ENCODE data around the gene PALM.

The PALM gene

DNA sequence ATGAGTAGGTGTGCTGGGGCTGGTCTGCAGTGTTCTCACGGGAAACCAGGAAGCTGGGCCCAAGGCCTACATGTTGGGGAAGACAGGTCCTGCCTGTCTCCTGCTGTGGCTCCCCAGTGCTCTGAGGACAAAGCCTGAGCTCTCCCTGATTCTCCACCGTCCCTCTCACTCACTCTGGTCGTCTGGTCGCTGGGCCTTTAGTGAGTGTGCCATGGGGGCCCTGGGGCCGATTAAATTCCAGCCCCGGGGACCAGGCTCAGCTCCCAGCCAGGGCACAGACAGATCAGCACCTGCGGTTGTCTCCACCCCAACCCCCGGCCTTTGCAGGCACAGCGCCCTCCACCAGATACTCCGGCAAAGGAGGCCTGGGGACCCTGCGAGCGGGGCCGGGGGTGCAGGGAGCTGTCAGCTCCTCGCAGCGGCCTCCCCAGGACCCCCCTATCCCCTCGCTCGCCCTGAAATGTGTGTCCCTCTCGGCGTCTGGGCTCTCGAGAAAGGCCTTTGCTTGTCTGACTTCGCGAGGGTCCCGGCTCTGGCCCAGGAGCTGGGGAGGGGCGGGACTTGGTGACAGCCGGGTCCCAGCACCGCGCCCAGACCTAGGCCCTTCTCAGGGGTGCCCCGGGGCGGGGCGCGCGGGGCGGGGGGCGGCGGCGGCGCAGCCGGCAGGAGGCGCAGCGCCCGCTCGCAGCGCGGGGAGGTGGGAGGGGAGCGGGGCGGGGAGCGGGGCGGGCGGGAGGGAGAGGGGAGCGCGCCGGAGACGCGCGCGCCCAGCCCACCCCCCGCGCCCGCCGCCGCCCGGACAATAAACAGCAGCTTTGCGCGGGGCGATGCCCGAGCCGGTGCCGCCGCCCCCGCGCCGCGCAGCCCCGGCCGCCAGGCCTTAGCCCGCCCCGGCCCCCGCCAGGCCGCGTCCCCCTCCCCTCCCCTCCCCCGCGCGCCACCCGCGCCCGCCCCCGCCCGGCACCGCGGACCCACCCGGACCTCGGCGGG, at the start of gene PALM:
Gene PALM (plus strand): TSS at position 782 of the 990 bp plus-strand sequence. CDS start 212 bp downstream, outside the sequence.
- peak within 1 kb of the TSS; percentile 52 for H3K4me3 ChIP-seq (ENCODE audit: low read length)
- DNase-seq (ENCODE audit: low read depth), result no peak
- TF ChIP-seq, protein P1, sequence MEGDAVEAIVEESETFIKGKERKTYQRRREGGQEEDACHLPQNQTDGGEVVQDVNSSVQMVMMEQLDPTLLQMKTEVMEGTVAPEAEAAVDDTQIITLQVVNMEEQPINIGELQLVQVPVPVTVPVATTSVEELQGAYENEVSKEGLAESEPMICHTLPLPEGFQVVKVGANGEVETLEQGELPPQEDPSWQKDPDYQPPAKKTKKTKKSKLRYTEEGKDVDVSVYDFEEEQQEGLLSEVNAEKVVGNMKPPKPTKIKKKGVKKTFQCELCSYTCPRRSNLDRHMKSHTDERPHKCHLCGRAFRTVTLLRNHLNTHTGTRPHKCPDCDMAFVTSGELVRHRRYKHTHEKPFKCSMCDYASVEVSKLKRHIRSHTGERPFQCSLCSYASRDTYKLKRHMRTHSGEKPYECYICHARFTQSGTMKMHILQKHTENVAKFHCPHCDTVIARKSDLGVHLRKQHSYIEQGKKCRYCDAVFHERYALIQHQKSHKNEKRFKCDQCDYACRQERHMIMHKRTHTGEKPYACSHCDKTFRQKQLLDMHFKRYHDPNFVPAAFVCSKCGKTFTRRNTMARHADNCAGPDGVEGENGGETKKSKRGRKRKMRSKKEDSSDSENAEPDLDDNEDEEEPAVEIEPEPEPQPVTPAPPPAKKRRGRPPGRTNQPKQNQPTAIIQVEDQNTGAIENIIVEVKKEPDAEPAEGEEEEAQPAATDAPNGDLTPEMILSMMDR (conservative IDR thresholded peaks at IDR 0.05; ENCODE audit: low read depth, low read length), result no peak

- TF ChIP-seq, protein P1 (conservative IDR thresholded peaks at IDR 0.05; ENCODE audit: low read depth, low read length), result no peak
- no peak for DNase-seq (ENCODE audit: low read depth)
- peak overlapping the region; percentile 70 for H3K4me3 ChIP-seq (ENCODE audit: low read length)
Observed at GRCh38 chr19:660793-661426, 47.8 kb upstream of the PALM start.

DNA sequence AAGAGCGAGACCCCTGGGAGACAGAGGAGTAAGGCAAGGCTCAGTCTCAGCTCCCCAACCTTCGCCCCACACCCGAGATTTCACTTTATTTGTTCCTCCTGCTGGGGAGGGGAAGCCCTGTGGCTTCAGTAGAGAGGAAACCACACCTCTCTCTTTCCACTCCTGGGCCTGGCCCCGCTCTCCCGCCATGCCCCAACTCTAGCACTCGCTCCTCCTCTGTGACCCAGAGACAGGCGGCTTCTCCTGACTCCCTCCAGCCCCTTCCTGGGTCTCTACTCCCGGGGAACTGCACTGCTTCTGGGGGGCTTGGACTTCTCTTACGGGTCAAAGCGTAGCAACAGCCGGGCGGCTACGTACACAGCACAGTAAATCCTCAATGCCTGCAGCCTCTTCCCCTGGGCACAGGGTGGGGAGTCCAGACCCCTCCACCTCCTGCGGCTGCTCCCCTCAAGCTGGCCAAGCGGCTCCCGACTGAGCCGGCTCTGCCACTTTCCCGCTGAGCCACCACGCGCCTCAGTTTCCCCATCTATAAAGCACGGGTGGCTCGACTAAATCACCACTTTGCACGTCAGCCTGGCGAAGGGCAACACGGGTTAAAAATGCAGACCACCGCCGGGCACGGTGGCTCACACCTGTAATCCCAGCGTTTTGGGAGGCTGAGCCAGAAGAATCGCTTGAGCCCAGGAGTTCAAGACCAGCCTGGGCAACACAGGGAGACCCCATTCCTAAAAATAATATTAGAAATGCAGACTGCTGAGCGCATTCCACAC, 47.1 kb upstream of the PALM start:
- no peak for DNase-seq (ENCODE audit: low read depth)

DNA sequence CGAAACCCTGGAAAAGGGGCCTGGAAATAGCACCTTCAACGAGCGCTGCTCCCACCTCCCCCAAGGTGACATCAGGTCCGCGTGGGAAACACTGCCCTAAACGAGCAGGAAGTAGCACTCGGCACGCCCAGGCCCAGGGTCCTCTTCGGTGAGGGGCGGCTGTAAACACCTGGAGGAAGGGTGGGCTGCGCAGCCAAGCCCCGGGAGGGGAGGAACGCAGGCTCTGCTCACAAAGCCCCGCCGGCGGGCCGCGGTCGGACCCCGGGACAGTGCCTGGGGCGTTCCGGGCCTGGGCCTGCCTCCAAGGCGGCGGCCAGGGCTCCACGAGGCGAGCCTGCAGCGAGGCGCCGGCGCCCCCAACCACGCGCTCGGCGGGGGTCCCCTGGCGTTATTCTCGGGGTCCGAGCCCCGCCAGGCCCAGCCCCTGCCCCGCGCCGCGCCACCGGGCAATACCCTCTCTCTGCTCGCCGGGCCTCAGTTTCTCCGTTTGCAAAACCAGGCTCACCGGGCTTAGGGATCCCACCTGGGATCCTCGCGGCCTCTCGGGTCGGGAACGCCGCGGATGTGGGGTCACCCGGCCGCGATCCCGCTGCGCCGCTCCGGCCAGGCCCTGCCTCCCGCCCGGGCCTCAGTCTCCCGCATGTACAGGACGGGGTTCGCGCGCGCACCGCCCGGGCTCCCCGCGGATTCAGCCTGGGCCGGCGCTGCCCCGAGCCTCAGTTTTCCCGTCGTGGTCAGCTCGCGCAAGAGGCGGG, 46.4 kb upstream of the PALM start:
- no peak for DNase-seq (ENCODE audit: low read depth)
- TF ChIP-seq, protein P1 (conservative IDR thresholded peaks at IDR 0.05; ENCODE audit: low read depth, low read length), result no peak
- peak overlapping the region; percentile 70 for H3K4me3 ChIP-seq (ENCODE audit: low read length)

More for the DNA sequence above, 47.1 kb upstream of the PALM start:
- TF ChIP-seq, protein P1 (conservative IDR thresholded peaks at IDR 0.05; ENCODE audit: low read depth, low read length), result no peak
- peak overlapping the region; percentile 70 for H3K4me3 ChIP-seq (ENCODE audit: low read length)

DNA sequence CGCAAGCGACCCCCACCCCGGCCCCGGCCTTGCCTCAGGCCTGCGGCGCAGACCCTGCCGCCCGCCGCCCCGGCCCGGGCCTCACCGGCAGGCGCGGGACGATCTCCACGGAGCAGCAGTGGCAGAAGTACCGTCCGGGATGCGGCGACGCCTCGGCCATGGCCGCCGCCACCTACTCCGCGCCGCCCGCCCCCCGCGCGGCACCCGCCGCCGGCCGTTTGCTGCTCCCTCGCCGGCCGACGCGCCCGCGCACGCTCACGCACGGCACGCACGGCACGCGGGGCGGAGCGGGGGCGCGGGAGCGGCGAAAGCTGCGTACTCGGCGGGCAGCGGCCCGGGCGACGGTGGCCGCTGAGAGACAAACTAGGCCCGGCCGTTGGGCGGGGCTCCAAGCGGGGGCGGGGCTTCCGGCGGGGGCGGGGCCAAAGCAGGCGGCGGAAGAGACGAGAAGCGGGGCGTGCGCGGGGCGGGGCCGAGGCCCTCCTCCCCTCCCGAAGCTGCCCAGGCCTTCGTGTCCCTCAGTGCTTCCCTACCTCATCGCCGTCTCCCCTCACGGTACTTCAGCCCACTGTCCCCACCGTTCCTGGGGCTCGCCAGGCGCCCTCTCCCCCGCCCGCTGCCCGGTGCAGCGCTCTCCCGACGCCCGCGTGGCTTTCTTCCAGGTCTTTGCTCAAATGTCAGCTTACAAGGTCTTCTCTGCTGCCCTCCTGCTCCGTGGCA, 45.6 kb upstream of the PALM start, which contains the start of gene RNF126:
Gene RNF126 (minus strand): TSS at position 253 of the 720 bp plus-strand sequence. CDS start 93 bp downstream, at position 160.
- H3K4me3 ChIP-seq (ENCODE audit: low read length), result peak within 1 kb of the TSS; percentile 70
- TF ChIP-seq, protein P1 (conservative IDR thresholded peaks at IDR 0.05; ENCODE audit: low read depth, low read length), result no peak
- peak; percentile 37 for DNase-seq (ENCODE audit: low read depth)

Data from retinal pigment epithelial cell (primary cell).